Jurkat, Clone E6-1 (cell line): ENCODE results near the gene LRRC7.
"Not testable (repeated sequence)": the region's sequence is repeated elsewhere in the genome, so short reads cannot be mapped to it uniquely, and the experiment has no call there.

Source experiments
- DNase-seq: peaks from one replicate; pipeline ENCODE4 v3.0.0-alpha.2; 2011; ENCODE audit warnings: low read depth, low spot score
- H3K4me3 ChIP-seq: 2 replicates; pipeline ENCODE4 v1.5.1; 2011; ENCODE audit warnings: mild to moderate bottlenecking, low read length, control low read depth, moderate library complexity

Gene LRRC7

GRCh38 chr1:69679965-69680364 is 112.2 kb downstream of the LRRC7 start:
- no peak for DNase-seq
- no peak overlapping the region for H3K4me3 ChIP-seq

GRCh38 chr1:69686367-69686984 is 118.8 kb downstream of the LRRC7 start:
- DNase-seq: no peak
- no peak overlapping the region for H3K4me3 ChIP-seq

DNA sequence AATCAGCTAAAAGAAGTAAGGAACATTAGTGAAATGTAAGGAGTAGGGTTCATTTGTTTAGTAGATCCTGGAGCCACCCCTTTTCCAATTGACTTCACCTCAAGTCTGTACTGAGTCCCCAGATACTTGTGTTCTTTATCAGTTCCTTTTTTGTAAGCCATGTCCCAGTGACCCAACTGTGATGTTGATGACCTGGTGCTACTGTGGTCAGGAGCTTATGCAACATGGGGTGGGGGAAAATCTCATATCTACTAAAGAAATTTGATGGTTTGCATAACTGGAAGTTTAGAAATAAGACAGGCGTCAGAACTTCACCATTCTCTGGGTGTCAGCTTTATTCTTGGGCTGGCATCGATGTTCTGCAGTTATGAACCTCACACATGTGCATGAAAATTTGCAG is 120.5 kb downstream of the LRRC7 start:
- H3K4me3 ChIP-seq: no peak overlapping the region
- no peak for DNase-seq

DNA sequence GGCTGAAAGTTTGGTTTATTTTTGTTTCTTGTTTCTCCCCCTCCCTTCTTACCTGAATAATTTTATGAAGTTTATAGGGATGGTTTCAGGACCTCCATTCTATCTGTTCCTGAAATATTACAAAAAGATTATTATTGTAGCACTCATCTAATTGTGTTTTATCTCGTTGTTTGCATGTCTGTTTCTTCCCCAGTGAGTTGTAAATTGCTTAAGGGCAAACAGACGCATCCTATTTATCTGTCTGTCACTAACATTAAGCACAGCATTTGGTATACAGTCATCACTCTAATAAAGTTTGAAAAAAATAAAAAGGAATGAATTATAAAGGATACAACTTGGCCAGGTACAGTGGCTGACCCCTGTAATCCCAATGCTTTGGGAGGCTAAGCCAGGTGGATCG is 123.5 kb downstream of the LRRC7 start:
- no peak overlapping the region for H3K4me3 ChIP-seq
- DNase-seq: no peak

GRCh38 chr1:69693921-69694675 is 126.4 kb downstream of the LRRC7 start:
- no peak overlapping the region for H3K4me3 ChIP-seq
- DNase-seq: no peak

DNA sequence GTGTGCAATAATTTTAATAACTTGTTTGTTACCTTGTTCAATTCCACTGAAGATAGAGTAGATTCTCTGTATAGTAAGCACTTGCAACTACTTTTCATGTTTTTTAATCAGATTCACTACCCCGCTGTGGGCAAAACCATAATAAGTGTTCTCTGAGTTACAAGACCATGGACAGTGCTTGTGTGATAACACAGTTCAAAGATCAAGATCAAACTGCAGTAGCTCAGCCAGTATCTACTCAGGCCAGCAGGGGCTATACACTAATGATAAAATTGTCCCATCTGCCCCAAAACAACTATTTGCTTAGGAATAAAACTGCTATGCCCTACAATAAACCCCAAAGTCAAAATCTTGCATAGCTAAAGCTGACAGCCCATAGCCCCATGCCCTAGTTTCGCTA is 129.6 kb downstream of the LRRC7 start:
- no peak overlapping the region for H3K4me3 ChIP-seq
- no peak for DNase-seq

GRCh38 chr1:69700770-69701169 is 133.0 kb downstream of the LRRC7 start:
- H3K4me3 ChIP-seq: no peak overlapping the region
- DNase-seq: peak; percentile 26

DNA sequence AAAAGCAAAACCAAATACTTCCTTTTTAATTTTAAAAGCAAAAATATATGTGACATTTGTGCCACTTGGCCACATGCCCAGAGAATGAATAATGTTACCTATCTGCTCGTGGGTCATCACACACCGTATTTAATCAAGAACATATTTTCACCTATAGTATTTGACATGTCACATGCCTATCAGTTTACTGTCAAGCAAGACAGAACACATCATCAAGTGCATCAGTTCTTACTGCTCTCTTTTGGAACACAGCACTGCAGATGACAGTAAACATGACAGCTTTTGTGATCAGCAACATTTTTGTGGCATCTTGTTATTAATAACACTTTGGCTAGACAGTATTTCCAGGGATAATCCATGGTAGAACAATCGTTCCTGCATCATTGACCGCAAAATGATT is 134.4 kb downstream of the LRRC7 start:
- no peak overlapping the region for H3K4me3 ChIP-seq
- DNase-seq: no peak

- DNase-seq: no peak
Observed at GRCh38 chr1:69706473-69706872, 138.8 kb downstream of the LRRC7 start.

DNA sequence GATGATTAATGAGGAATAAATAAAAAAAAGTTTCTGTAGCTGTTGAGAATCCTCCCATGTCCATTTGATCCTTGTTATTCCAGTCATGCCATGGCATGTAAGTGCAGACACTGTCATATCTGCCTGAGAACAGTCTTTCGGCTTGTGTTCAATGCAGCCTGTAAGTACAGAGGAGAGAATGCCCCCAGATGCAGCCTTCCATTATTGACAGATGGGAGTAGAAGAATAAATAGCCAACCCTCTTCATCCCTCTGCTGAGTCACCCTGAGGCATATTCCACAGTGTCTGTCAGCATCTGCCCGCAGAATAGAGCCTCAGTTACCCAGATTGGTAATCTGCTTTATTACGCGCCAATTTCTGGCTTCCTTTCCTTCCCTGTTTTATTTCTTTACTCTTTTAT is 139.4 kb downstream of the LRRC7 start:
- no peak for DNase-seq

More at GRCh38 chr1:69706473-69706872, 138.8 kb downstream of the LRRC7 start:
- H3K4me3 ChIP-seq: no peak overlapping the region

DNA sequence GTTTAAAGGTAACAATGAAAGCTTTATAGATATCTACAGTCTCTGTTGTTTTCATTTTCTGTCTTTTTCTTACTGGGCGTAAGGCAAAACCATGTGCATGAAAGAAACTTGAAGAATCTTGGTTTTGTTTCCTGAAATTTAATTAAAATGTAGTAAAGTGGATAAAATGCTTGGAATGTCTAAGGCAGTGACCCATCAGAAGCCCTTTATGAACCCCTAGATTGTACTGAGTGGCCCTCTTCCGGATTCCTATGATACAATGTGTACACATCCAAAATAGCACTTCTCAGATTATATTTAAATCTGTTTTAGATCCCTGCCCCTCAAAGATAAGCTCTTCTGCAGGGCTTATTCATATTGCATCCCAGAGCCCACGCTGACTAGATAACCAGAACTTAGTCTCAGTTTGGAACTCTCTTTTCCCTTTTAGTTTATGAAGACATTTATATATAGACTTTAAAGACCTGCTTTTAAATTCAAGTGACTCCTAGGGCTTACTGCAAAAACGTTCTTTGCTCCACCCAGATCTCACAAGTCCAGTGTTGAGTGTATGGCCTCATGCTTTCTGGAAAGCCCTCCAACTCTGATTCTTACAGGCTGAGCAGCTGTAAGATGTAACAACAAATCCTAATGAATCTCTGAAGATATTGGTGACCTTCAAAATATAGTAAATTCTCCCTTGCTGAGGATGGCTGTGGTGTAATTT is 142.9 kb downstream of the LRRC7 start:
- no peak for DNase-seq
- H3K4me3 ChIP-seq: no peak overlapping the region

More for the DNA sequence above, 139.4 kb downstream of the LRRC7 start:
- no peak overlapping the region for H3K4me3 ChIP-seq

DNA sequence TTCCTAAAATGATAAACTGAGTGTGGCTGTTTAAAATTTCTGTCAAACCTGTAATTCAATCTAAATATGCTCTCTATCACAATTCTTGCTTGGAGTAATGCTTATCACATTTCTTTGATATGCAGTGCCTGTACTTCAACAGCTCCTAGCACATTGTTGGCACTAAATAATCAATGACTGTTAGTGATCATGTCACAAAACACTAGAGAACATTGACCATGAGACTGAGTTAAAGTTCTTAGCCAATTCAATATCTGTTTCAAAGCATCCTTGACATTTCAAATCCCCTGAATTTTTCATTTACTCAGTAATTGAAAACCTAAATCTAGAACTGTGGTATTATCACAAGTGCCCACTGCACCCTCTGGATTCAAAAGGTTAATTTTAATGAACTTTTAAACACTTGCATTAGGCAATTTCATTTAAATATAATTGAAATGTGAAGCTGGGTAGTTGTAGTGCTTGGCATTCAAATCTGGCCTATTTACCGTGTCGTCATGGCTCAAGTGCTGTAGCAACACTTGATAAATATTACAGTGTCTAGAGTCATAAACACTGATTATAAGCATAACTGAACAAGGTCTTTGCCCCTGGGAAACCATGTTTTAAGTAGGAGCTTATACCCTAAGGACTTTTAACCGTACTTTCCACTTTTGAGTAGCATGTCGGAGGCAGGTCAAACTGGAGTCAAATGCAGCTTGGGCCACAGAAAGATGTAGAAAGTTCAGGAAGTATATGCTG is 143.6 kb downstream of the LRRC7 start:
- DNase-seq: no peak
- no peak overlapping the region for H3K4me3 ChIP-seq

GRCh38 chr1:69717834-69718233 is 150.1 kb downstream of the LRRC7 start:
- not testable (repeated sequence) for DNase-seq, H3K4me3 ChIP-seq

DNA sequence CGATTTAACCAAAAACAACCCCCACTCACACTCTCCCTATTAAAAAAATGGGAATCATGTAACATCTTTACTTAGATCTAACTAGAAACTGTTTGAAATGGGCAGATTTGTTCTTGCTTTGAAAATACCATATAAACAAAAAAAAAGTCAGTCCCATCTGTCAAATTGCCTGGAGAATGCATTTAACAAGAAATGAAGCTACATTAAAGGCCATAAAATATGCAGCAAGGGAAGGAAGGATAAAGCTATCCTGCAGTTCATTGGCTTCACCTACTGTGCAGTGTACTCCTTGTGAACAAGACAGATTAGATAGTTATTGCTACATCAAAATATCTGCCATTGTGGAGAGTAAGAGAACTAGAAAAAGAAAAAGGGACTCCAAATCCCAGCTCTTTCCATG is 160.5 kb downstream of the LRRC7 start:
- H3K4me3 ChIP-seq: no peak overlapping the region
- no peak for DNase-seq

DNA sequence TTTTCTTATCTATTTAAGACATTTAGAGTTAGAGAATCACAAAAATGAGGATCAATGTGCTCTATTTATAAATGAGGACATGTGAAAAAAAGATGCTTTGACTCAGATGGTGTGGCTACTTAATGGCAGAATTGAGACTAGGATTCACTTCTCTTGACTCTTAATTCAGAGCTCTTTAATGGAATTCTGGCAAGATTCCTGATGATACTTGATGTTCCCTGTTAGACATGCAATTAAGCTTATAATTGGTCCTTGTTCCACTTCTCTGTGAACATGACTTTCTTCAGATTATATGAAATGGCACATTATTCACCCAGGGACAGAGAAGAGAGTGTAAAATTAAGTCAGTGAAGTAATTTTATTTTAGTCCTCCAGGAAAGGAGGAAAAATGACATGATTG is 165.3 kb downstream of the LRRC7 start:
- no peak for DNase-seq
- H3K4me3 ChIP-seq: no peak overlapping the region

DNA sequence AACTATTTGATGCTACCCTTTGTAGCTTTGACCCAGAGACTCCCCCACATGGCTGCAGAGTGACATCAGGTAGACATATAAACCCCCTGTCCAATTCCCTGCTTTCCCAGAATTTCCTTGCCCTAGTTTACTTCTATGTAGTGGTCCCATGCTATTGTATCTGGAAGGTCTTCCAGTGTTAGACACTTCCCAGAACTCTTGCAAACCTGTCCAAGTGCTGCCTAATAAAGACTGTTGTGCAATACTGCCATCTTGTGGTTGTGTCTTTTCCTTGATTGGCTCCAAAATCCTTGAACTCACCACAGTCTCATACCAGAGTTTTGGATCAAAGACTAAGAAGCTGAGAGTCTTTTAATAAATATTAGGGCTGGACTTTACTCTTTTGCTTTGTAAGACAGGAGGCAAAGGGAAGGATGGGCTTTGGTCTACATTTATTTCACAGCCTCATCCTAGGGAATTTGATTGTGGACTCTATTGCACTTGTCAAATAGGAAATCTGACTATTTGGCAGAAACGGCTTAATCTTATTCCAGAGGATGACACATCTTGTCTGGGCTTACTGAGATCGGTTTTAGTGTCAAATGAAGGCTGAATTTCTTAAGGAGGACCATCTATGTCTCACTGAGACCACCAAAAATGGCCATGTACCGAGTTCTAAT is 169.9 kb downstream of the LRRC7 start:
- peak; percentile 54 for DNase-seq
- H3K4me3 ChIP-seq: no peak overlapping the region

DNA sequence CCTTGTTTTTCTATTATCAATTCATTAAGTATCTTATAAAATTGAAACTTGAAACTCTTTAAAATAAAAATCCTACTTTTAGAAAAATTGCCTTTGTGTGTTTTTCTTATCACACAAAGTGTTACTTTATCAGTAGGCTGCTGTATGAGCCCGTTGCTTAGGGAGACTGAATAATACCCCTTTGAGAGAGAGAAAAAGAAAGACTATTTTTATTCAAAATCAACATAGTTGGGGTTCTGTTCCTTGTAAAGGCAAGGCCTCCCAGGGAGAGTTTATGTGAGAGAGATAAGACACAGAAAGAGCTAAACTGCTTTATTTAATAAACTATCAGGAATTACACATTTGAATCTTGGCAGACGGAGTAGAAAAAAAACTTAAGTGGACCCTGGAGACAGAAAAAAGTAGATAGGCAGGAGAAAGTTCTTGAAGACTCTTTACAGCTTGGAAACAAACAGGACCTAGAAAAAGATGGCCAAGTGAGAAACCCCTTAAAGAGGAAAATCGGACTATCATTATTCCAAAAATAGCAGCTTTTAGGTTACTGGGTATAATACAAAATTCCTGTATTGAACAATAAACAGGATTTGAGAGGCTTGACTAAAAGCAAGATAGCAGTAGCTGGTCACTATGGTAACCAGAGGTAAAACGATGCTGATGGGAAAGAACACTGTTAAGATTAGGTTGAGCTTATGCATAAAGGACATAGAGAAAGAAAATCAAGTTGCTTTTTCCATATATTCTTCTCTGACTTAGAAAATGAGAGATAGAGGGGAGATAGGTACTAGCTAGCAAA is 170.9 kb downstream of the LRRC7 start:
- no peak for DNase-seq
- no peak overlapping the region for H3K4me3 ChIP-seq

GRCh38 chr1:69739251-69739605 is 171.5 kb downstream of the LRRC7 start:
- no peak overlapping the region for H3K4me3 ChIP-seq
- DNase-seq: no peak

GRCh38 chr1:69743146-69743545 is 175.4 kb downstream of the LRRC7 start:
- DNase-seq: no peak

More at GRCh38 chr1:69743146-69743545, 175.4 kb downstream of the LRRC7 start:
- H3K4me3 ChIP-seq: no peak overlapping the region
